ENCODE measurements around the gene NSRP1.

- TF ChIP-seq CTCF (optimal IDR thresholded peaks at IDR 0.05 in 1 of 3, IDR thresholded peaks at IDR 0.05 in 1 of 3, conservative IDR thresholded peaks at IDR 0.05 in 1 of 3; ENCODE audit: extremely low read depth in 1 of 3, insufficient read depth in 2 of 3, low read length in 3 of 3) (no peak), EZH2 (IDR thresholded peaks at IDR 0.05; ENCODE audit: low read length) (no peak)
Measured at GRCh38 chr17:30117675-30118081, 1.1 kb downstream of the NSRP1 start.

Measured in keratinocyte (primary cell).